Testis (tissue), 3 donors: ENCODE measurements around the gene KLC3. TPM values are rescaled to one million over a fixed set of nuclear protein-coding genes. Genes with fewer than 3 reads are reported as not detected.

Source experiments
- DNase-seq: peaks from one replicate; pipeline ENCODE4 v3.0.0-alpha.2; 2019
- H3K27ac ChIP-seq, 2 donors: fragments of 200-600 bp; sonication (generic); one replicate each; pipeline ENCODE4 v1.5.1; 2019
- H3K27me3 ChIP-seq: fragments of 200-600 bp; sonication (generic); one replicate; pipeline ENCODE4 v1.5.1; 2019
- H3K36me3 ChIP-seq: fragments of 200-600 bp; sonication (generic); one replicate; pipeline ENCODE4 v1.5.1; 2017; ENCODE audit warnings: low read depth; ENCODE audit errors: missing control alignments
- H3K4me1 ChIP-seq: fragments of 200-600 bp; sonication (generic); one replicate; pipeline ENCODE4 v1.5.1; 2019
- H3K4me3 ChIP-seq, 2 donors: fragments of 200-600 bp; sonication (generic); one replicate each; pipeline ENCODE4 v1.5.1; 2017 to 2019
- H3K9me3 ChIP-seq: fragments of 200-600 bp; sonication (generic); one replicate; pipeline ENCODE4 v1.5.1; 2017
- CTCF ChIP-seq, 3 experiments: fragments of 450-650 bp in 2 of 3; fragments of 200-600 bp in 1 of 3; sonication (generic) in 1 of 3; IDR thresholded peaks; one replicate each; pipeline ENCODE4 v1.5.1; 2016 to 2019; ENCODE audit warnings: antibody characterized with exemption in 3 of 3, mild to moderate bottlenecking in 2 of 3, moderate library complexity in 1 of 3
- POLR2A ChIP-seq: fragments of 450-650 bp; IDR thresholded peaks from one replicate; pipeline ENCODE4 v1.6.1; 2017; ENCODE audit warnings: antibody characterized with exemption, mild to moderate bottlenecking, moderate library complexity
- WGBS, 2 donors: methylation state at CpG; one replicate each; pipeline ENCODE4 v1.1.5; 2018; 5-methylcytosine and 5-hydroxymethylcytosine counted together
- intact Hi-C: fragments of 100-400 bp; cut with DNase I; formaldehyde crosslinking; loops from one replicate; pipeline ENCODE4 v1.15.1; 2023; ENCODE audit warnings: low total_unique reads
- polyA plus RNA-seq: library from polyadenylated mRNA; stranded (reverse); fragments of 350-450 nt; fragmentation: Illumina TruSeq; extraction: RNeasy Lipid Tissue Mini Kit (QIAGEN cat#74804); gene quantifications from one replicate; pipeline ENCODE4 v1.2.3, GENCODE V29; 2014; ENCODE audit warnings: low read depth, low replicate concordance; ENCODE audit not compliant: insufficient read depth
- total RNA-seq, 2 donors: library from RNA; depleted of rRNA; stranded (reverse); fragments of >200 nt; gene quantifications; one replicate each; pipeline ENCODE4 v1.2.3, GENCODE V29; 2016

KLC3 gene
- total and polyA plus RNA-seq, 3 donors from 2014 or later, result 5.9 to 13.7 (median 6.4) TPM

- WGBS, 2 donors, result 74 to 92% methylated on average over 6 of the region's 6 CpGs
- no peak for DNase-seq
- no peaks in the 10 kb centered on the region for H3K9me3 ChIP-seq
- H3K36me3 ChIP-seq, result no peaks in the 10 kb centered on the region
- peaks cover 20% of the 10 kb centered on the region for H3K4me1 ChIP-seq
- H3K27me3 ChIP-seq, result no peaks in the 10 kb centered on the region
- H3K27ac ChIP-seq, result no peak overlapping the region
- no peak for TF ChIP-seq CTCF (IDR thresholded peaks at IDR 0.05)
- no peak for TF ChIP-seq POLR2A
- H3K4me3 ChIP-seq, result no peak overlapping the region
- intact Hi-C loops, result no loop called here
Measured at GRCh38 chr19:45400192-45400591, 59.6 kb downstream of the KLC3 start.

Other genes starting within 250 kb of the KLC3 start
- 10 to 100 TPM; 82.5 to 83.0 TPM for gene PPP1R37, start 247.6 kb upstream of the KLC3 start, total RNA-seq
- 28.5 TPM for gene PPP1R37, start 247.6 kb upstream of the KLC3 start, polyA plus RNA-seq
- 1 to 10 TPM; 1.3 to 4.2 TPM for gene NKPD1, start 179.8 kb upstream of the KLC3 start, total RNA-seq
- gene NKPD1, start 179.8 kb upstream of the KLC3 start, polyA plus RNA-seq, result 1.0 TPM
- gene TRAPPC6A, start 162.5 kb upstream of the KLC3 start, total RNA-seq, result 10 to 100 TPM; 38.7 to 42.8 TPM
- 37.0 TPM for gene TRAPPC6A, start 162.5 kb upstream of the KLC3 start, polyA plus RNA-seq
- 10 to 100 TPM; 38.2 to 43.7 TPM for gene BLOC1S3, start 162.0 kb upstream of the KLC3 start, total RNA-seq
- gene BLOC1S3, start 162.0 kb upstream of the KLC3 start, polyA plus RNA-seq, result 14.1 TPM
- gene EXOC3L2, start 95.3 kb upstream of the KLC3 start, total RNA-seq, result 10 to 100 TPM; 29.5 to 30.2 TPM
- 7.4 TPM for gene EXOC3L2, start 95.3 kb upstream of the KLC3 start, polyA plus RNA-seq
- 100 to 1,000 TPM; 197 to 200 TPM for gene MARK4, start 89.5 kb upstream of the KLC3 start, total RNA-seq
- gene MARK4, start 89.5 kb upstream of the KLC3 start, polyA plus RNA-seq, result 114 TPM
- gene CKM, start 17.9 kb upstream of the KLC3 start, total RNA-seq, result 10 to 100 TPM; 16.5 to 22.4 TPM
- 61.1 TPM for gene CKM, start 17.9 kb upstream of the KLC3 start, polyA plus RNA-seq
- gene ERCC2, start 29.8 kb downstream of the KLC3 start, total RNA-seq, result 10 to 100 TPM; 46.4 to 49.8 TPM
- gene ERCC2, start 29.8 kb downstream of the KLC3 start, polyA plus RNA-seq, result 37.5 TPM
- 10 to 100 TPM in 1 of 2 donors, 1 to 10 TPM in 1; 9.7 to 12.2 TPM for gene PPP1R13L, start 64.3 kb downstream of the KLC3 start, total RNA-seq
- 13.3 TPM for gene PPP1R13L, start 64.3 kb downstream of the KLC3 start, polyA plus RNA-seq
- 10 to 100 TPM; 10.2 to 12.1 TPM for gene POLR1G, start 65.9 kb downstream of the KLC3 start, total RNA-seq
- gene POLR1G, start 65.9 kb downstream of the KLC3 start, polyA plus RNA-seq, result 5.8 TPM
- gene ERCC1, start 83.2 kb downstream of the KLC3 start, total RNA-seq, result 10 to 100 TPM; 71.8 to 95.7 TPM
- 112 TPM for gene ERCC1, start 83.2 kb downstream of the KLC3 start, polyA plus RNA-seq
- gene FOSB, start 127.2 kb downstream of the KLC3 start, total RNA-seq, result 1 to 10 TPM; 1.2 to 3.9 TPM
- 22.7 TPM for gene FOSB, start 127.2 kb downstream of the KLC3 start, polyA plus RNA-seq
- gene RTN2, start 156.3 kb downstream of the KLC3 start, total RNA-seq, result 1 to 10 TPM; 5.2 to 5.3 TPM
- 4.2 TPM for gene RTN2, start 156.3 kb downstream of the KLC3 start, polyA plus RNA-seq
- gene PPM1N, start 157.7 kb downstream of the KLC3 start, total RNA-seq, result 1 to 10 TPM; 1.9 to 2.3 TPM
- 3.4 TPM for gene PPM1N, start 157.7 kb downstream of the KLC3 start, polyA plus RNA-seq
- gene VASP, start 166.7 kb downstream of the KLC3 start, total RNA-seq, result 10 to 100 TPM; 52.7 to 57.9 TPM
- gene VASP, start 166.7 kb downstream of the KLC3 start, polyA plus RNA-seq, result 37.7 TPM
- gene OPA3, start 244.1 kb downstream of the KLC3 start, total RNA-seq, result 10 to 100 TPM; 18.3 to 19.3 TPM
- 20.9 TPM for gene OPA3, start 244.1 kb downstream of the KLC3 start, polyA plus RNA-seq